Endodermal cell (in vitro differentiated cells): ENCODE measurements around the gene NINL. TPM values are rescaled to one million over a fixed set of nuclear protein-coding genes. Genes with fewer than 3 reads are reported as not detected.

Source experiments
- DNase-seq: peaks from one replicate; pipeline ENCODE4 v3.0.0-alpha.2; 2017
- H3K27ac ChIP-seq: 2 replicates; pipeline ENCODE4 v1.5.1; 2013; ENCODE audit warnings: mild to moderate bottlenecking, low read depth, low read length, moderate library complexity
- H3K27me3 ChIP-seq: 2 replicates; pipeline ENCODE4 v1.6.1; 2013; ENCODE audit warnings: mild to moderate bottlenecking, low read length, moderate library complexity; ENCODE audit not compliant: insufficient read depth, control insufficient read depth, poor library complexity, severe bottlenecking
- H3K36me3 ChIP-seq: 2 replicates; pipeline ENCODE4 v1.7.0; 2013; ENCODE audit warnings: mild to moderate bottlenecking, low read length, moderate library complexity; ENCODE audit not compliant: control insufficient read depth, insufficient read depth
- H3K4me1 ChIP-seq: one replicate; pipeline ENCODE4 v1.7.0; 2013; ENCODE audit warnings: low read length; ENCODE audit not compliant: control insufficient read depth, insufficient read depth
- H3K4me3 ChIP-seq: 2 replicates; pipeline ENCODE4 v1.5.1; 2013; ENCODE audit warnings: mild to moderate bottlenecking, low read length, moderate library complexity
- H3K9ac ChIP-seq: 2 replicates; pipeline ENCODE4 v1.6.1; 2013; ENCODE audit warnings: mild to moderate bottlenecking, low read length, moderate library complexity; ENCODE audit not compliant: poor library complexity, severe bottlenecking; ENCODE audit errors: extremely low read depth
- H3K9me3 ChIP-seq: 2 replicates; pipeline ENCODE4 v1.6.1; 2013; ENCODE audit warnings: mild to moderate bottlenecking, low read length, moderate library complexity; ENCODE audit not compliant: control insufficient read depth
- H3K27ac Mint-ChIP-seq: 2 replicates; pipeline ENCODE4 v1.8.0; 2020; ENCODE audit warnings: mixed read lengths
- H3K27me3 Mint-ChIP-seq: 2 replicates; pipeline ENCODE4 v1.8.0; 2021; ENCODE audit warnings: mild to moderate bottlenecking, mixed read lengths; ENCODE audit not compliant: insufficient read depth
- H3K36me3 Mint-ChIP-seq: 2 replicates; pipeline ENCODE4 v1.8.0; 2020; ENCODE audit warnings: low read depth, mixed read lengths
- H3K4me1 Mint-ChIP-seq: 2 replicates; pipeline ENCODE4 v1.8.0; 2020; ENCODE audit warnings: mixed read lengths
- H3K4me3 Mint-ChIP-seq: 2 replicates; pipeline ENCODE4 v1.8.0; 2020; ENCODE audit warnings: mild to moderate bottlenecking, moderate library complexity, mixed read lengths
- H3K9me3 Mint-ChIP-seq: 2 replicates; pipeline ENCODE4 v1.8.0; 2020; ENCODE audit warnings: mild to moderate bottlenecking, mixed read lengths
- WGBS, 2 experiments: methylation state at CpG; one replicate each; pipeline versions ENCODE4 v1.1.5 to v1.1.7; 2013; ENCODE audit warnings: missing lambda C conversion rate in 2 of 2, mixed read lengths in 1 of 2; ENCODE audit not compliant: insufficient coverage in 1 of 2, insufficient read length in 1 of 2; 5-methylcytosine and 5-hydroxymethylcytosine counted together
- total RNA-seq, 2 donors: library from RNA; stranded (reverse); fragmentation: NEBNext Ultra II Directional in 1 of 2; extraction: Animal tissue kit (Norgen Biotek cat#: 25700) in 1 of 2; gene quantifications; 2 replicates in 1 of 2; 3 replicates in 1 of 2; pipeline ENCODE4 v1.2.1, GENCODE V29; 2021
- TF ChIP-seq, protein P1 (sequence below): fragments of 200-600 bp; sonication (generic); conservative IDR thresholded peaks from 2 replicates; pipeline ENCODE4 v1.5.0; 2021; ENCODE audit warnings: antibody characterized with exemption, mild to moderate bottlenecking

NINL gene
- total RNA-seq, 2 donors from 2014 or later = 78.5 to 101 TPM

DNA sequence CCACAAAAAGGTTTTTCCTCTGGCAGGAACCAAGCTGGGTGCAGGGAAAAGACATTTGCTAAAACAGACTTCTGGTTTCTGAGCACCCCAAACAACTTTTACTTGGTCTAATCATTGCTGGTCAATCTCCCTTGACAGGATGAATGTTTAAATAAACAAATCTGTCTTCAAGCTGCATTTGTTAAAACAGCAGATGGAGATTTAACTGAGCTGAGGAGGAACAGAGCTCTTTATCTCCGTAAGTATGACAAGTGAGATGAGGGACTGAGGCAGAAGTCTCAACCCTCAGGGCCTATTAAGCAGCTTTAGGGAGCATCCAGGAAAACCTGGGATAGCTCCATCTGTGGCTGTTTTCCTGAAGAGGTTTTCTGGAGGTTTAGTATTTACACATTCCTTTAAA, 40.6 kb downstream of the NINL start:
- Mint-ChIP-seq H3K9me3 (no peaks in the 10 kb centered on the region), H3K4me3 (peak overlapping the region; percentile 1), H3K27me3 (no peaks in the 10 kb centered on the region), H3K27ac (peak overlapping the region; percentile 54), H3K36me3 (peaks cover 17% of the 10 kb centered on the region), H3K4me1 (peaks cover 60% of the 10 kb centered on the region)
- H3K9me3 ChIP-seq = no peaks in the 10 kb centered on the region
- 35 to 80% methylated on average over 1 of the region's 1 CpG for WGBS, 2 experiments
- H3K27me3 ChIP-seq = no peaks in the 10 kb centered on the region
- no peak overlapping the region for H3K9ac ChIP-seq
- TF ChIP-seq, protein P1, sequence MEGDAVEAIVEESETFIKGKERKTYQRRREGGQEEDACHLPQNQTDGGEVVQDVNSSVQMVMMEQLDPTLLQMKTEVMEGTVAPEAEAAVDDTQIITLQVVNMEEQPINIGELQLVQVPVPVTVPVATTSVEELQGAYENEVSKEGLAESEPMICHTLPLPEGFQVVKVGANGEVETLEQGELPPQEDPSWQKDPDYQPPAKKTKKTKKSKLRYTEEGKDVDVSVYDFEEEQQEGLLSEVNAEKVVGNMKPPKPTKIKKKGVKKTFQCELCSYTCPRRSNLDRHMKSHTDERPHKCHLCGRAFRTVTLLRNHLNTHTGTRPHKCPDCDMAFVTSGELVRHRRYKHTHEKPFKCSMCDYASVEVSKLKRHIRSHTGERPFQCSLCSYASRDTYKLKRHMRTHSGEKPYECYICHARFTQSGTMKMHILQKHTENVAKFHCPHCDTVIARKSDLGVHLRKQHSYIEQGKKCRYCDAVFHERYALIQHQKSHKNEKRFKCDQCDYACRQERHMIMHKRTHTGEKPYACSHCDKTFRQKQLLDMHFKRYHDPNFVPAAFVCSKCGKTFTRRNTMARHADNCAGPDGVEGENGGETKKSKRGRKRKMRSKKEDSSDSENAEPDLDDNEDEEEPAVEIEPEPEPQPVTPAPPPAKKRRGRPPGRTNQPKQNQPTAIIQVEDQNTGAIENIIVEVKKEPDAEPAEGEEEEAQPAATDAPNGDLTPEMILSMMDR = no peak
- peaks cover 52% of the 10 kb centered on the region for H3K4me1 ChIP-seq
- H3K36me3 ChIP-seq = peaks cover 7% of the 10 kb centered on the region
- DNase-seq = no peak
- H3K27ac ChIP-seq = peak overlapping the region; percentile 15
- H3K4me3 ChIP-seq = peak overlapping the region; percentile 54

DNA sequence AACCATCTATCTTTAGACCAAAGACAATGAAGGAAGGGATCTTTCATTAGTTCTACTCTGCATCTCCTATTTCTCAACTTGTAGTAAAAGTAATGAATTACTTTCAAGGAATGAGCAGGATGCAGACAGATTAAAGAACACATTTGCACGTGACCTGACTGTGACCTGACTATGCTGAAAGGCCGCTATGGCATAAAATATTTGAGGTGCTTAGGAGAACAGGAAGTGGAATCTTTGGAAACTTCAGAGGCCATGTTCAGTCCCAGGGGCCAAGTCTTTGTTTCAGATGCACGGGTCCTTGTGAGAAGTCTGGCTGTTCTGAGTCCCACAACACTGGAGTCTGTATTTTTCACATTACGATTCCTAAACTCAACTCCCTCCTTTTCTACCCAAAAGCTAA, 41.0 kb downstream of the NINL start:
- Histone ChIP-seq H3K4me3 (peak overlapping the region; percentile 54), H3K36me3 (peaks cover 7% of the 10 kb centered on the region), H3K4me1 (peaks cover 48% of the 10 kb centered on the region), H3K9ac (no peak overlapping the region), H3K9me3 (no peaks in the 10 kb centered on the region), H3K27me3 (no peaks in the 10 kb centered on the region), H3K27ac (peak overlapping the region; percentile 15)
- no peak for DNase-seq
- Mint-ChIP-seq H3K27ac (peak overlapping the region; percentile 70), H3K4me3 (no peak overlapping the region), H3K4me1 (peaks cover 60% of the 10 kb centered on the region), H3K27me3 (no peaks in the 10 kb centered on the region), H3K9me3 (no peaks in the 10 kb centered on the region), H3K36me3 (peaks cover 17% of the 10 kb centered on the region)
- TF ChIP-seq, protein P1 = no peak
- 91 to 92% methylated on average over 3 to 4 of the region's 4 CpGs for WGBS, 2 experiments

DNA sequence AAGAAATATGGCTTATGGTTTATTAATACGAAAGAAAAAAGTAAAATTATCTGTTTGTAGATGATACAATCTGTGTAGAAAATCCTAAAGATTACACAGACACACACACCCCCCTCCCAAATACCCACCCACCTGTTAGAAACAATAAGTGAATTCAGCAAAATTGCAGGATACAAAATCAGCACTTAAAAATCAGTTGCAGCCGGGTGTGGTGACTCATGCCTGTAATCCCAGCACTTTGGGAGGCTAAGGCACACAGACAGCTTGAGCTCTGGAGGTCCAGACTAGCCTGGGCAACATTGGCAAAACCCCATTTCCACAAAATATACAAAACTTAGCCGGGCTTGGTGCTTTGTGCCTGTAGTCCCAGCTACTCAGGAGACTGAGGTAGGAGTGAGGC, 42.3 kb downstream of the NINL start:
- no peak overlapping the region for H3K27ac ChIP-seq
- no peak overlapping the region for H3K27ac Mint-ChIP-seq

More for the DNA sequence above, 42.3 kb downstream of the NINL start:
- DNase-seq = no peak
- Mint-ChIP-seq H3K36me3 (peaks cover 23% of the 10 kb centered on the region), H3K9me3 (no peaks in the 10 kb centered on the region), H3K4me3 (no peak overlapping the region), H3K27me3 (no peaks in the 10 kb centered on the region), H3K4me1 (peaks cover 57% of the 10 kb centered on the region)
- H3K9me3 ChIP-seq = no peaks in the 10 kb centered on the region
- no peak overlapping the region for H3K4me3 ChIP-seq
- no peak overlapping the region for H3K9ac ChIP-seq
- WGBS, 2 experiments = 67 to 93% methylated on average over 1 to 2 of the region's 3 CpGs
- peaks cover 40% of the 10 kb centered on the region for H3K4me1 ChIP-seq
- H3K36me3 ChIP-seq = peaks cover 12% of the 10 kb centered on the region
- TF ChIP-seq, protein P1 = no peak
- no peaks in the 10 kb centered on the region for H3K27me3 ChIP-seq
